ENCODE measurements around the gene NMUR1.

The NMUR1 gene

DNA sequence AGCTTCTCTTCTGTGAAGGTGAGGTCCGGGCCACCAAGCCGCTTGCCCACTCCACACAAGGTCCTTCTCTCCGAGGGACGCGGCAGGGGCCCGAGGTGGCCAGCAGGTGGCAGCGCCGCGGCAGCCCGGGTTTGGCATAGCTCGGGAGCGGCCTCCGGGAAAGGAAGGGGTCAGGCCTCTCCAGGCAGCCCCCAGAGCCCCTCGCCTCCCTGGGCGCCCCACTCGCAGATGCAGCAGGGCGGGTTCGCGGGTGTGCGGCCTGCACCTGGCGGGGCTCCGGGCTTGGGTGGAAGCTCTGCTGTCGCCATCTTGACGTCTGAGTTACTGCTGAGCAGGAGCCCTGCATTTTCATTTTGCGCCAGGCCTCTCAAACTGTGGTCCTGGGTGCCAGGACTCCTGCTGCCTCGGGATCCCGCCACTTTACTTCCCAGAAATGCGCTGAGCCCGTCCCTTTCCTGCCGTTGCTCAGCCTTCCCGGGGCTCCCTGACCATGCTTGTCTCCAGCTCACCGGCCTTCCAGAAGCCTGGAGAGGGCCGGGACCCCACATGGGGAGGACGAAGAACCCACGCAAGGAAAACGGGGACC is 47.3 kb downstream of the NMUR1 start:
- peak; percentile 47 for DNase-seq

DNA sequence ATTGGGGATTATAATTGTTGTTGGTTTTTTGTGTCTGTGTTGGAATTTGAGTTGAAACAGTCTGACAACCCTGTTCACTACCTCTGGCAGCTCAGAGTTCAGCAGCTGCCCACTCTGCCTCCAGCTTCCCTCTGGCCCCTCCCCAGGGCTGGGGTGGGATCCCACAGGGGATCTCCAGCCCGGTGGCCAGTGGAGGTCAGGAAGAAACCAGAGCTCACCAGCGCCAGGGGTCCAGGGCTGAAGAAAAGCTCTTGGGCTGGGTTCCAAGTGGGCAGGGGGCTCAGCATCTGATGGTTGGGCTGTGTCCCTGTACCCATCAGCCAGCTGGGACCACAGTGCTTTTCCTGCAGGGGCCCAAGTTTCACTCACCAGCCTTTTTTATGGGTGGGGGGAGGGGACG is 49.5 kb downstream of the NMUR1 start:
- no peak for DNase-seq

DNA sequence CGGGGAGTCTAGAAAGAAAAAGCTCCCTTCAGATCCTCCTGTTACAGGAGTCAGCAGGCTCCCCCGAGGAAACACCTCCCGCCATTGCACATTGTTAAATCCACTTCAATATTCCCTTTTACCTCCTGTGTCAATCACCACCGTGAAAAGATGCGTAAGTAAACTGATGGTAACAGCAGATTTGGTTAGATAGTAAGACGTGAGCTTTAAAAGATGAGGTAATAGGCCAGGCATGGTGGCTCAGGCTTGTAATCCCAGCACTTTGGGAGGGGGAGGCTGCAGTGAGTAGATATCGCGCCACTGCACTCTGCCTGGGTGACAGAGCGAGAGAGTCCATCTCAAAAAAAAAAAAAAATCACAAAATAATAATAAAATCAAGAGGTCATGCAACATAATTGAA is 50.8 kb downstream of the NMUR1 start:
- no peak for DNase-seq

DNA sequence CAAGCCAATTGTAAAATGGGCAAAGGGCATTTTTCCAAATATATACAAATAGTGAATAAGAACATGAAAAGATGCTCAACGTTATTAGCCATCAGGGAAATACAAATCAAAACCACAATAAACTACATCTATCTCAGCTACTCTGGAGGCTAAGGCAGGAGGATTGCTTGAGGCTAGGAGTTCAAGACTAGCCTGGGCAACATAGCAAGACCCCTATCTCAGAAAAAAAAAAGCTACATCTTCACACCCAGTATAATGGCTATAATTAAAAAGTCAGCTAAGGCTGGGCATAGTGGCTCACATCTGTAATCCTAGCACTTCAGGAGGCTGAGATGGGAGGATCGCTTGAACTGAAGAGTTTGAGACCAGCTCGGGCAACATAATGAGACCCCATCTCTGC is 53.3 kb downstream of the NMUR1 start:
- no peak for DNase-seq

DNA sequence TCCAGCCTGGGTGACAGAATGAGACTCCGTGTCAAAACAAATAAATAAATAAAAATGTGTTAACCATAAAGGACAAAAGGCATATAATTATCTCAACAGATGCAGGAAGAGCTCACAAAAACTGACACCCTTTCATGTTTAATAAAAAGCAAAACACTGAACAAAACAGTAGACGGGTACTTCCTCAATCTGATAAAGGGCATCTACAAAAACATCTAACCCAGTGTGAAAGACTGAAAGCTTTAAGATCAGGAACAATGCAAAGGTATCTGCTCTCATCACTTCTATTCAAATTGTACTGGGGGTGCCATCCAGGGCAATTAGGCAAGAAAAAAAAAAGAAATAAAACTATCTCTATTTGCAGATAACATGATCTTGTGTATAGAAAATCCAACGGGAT is 54.3 kb downstream of the NMUR1 start:
- no peak for DNase-seq
